GM18511 (cell line): ENCODE measurements around the gene AUTS2.
A peak's percentile ranks its signal among the peaks of the same experiment; 100 is the strongest.

Experiments used
- ATAC-seq: cut with Tn5 transposase; IDR thresholded peaks from one replicate; pipeline ENCODE4 v1.9.1; 2021; ENCODE audit warnings: mild to moderate bottlenecking, moderate library complexity; ENCODE audit not compliant: unreplicated experiment

AUTS2 gene

GRCh38 chr7:70735313-70735712 is 1137.0 kb downstream of the AUTS2 start:
- ATAC-seq: no peak

- no peak for ATAC-seq
Measured at GRCh38 chr7:70736715-70737460, 1138.6 kb downstream of the AUTS2 start.

- ATAC-seq: no peak
Measured at GRCh38 chr7:70738151-70738885, 1140.0 kb downstream of the AUTS2 start.

GRCh38 chr7:70739646-70740210 is 1141.5 kb downstream of the AUTS2 start:
- no peak for ATAC-seq

- ATAC-seq: no peak
Measured at GRCh38 chr7:70741666-70742065, 1143.4 kb downstream of the AUTS2 start.

- ATAC-seq: no peak
Measured at GRCh38 chr7:70743531-70744325, 1145.5 kb downstream of the AUTS2 start.

- no peak for ATAC-seq
Measured at GRCh38 chr7:70744492-70744891, 1146.2 kb downstream of the AUTS2 start.

GRCh38 chr7:70749831-70750230 is 1151.6 kb downstream of the AUTS2 start:
- ATAC-seq: no peak

- ATAC-seq: no peak
Measured at GRCh38 chr7:70751895-70752294, 1153.6 kb downstream of the AUTS2 start.

GRCh38 chr7:70752794-70753241 is 1154.5 kb downstream of the AUTS2 start:
- ATAC-seq: no peak

GRCh38 chr7:70756789-70757188 is 1158.5 kb downstream of the AUTS2 start:
- ATAC-seq: no peak

GRCh38 chr7:70758646-70759045 is 1160.4 kb downstream of the AUTS2 start:
- ATAC-seq: no peak

- ATAC-seq: no peak
Measured at GRCh38 chr7:70759674-70760073, 1161.4 kb downstream of the AUTS2 start.

- peak; percentile 33 for ATAC-seq
Measured at GRCh38 chr7:70761711-70762328, 1163.5 kb downstream of the AUTS2 start.

- no peak for ATAC-seq
Measured at GRCh38 chr7:70762696-70763095, 1164.4 kb downstream of the AUTS2 start.

- ATAC-seq: peak; percentile 92
Measured at GRCh38 chr7:70763961-70764691, 1165.9 kb downstream of the AUTS2 start.

- ATAC-seq: peak; percentile 5
Measured at GRCh38 chr7:70764701-70765208, 1166.5 kb downstream of the AUTS2 start.

- ATAC-seq: no peak
Measured at GRCh38 chr7:70765651-70766050, 1167.4 kb downstream of the AUTS2 start.

GRCh38 chr7:70766109-70766508 is 1167.8 kb downstream of the AUTS2 start:
- ATAC-seq: no peak

- no peak for ATAC-seq
Measured at GRCh38 chr7:70766694-70767093, 1168.4 kb downstream of the AUTS2 start.
